Naive thymus-derived CD8-positive, alpha-beta T cell (primary cell): ENCODE results near the gene PRPF6. TPM values are rescaled to one million over a fixed set of nuclear protein-coding genes. Genes with fewer than 3 reads are reported as not detected.

Experiments
- ATAC-seq, 2 donors: fragments of 150-1000 bp; cut with Tn5 transposase in 1 of 2; sonication (Bioruptor Pico), chemical (Tn5 transposase) in 1 of 2; 1 replicate in 1 of 2; 2 replicates in 1 of 2; pipeline ENCODE4 v1.10.0; 2021; ENCODE audit warnings: mild to moderate bottlenecking in 2 of 2, moderate library complexity in 2 of 2
- POLR2A ChIA-PET: fragments of 350-600 bp; sonication (Branson Sonifier 250); formaldehyde crosslinking; loops from one replicate; lab custom pipeline; 2021; ENCODE audit warnings: antibody characterized with exemption; lab: Charles Lee
- DNase-seq, 10 donors: peaks; one replicate each; pipeline versions ENCODE4 v3.0.0 to v3.0.0-alpha.2; 2020 to 2022
- H3K27ac Mint-ChIP-seq, 10 donors: one replicate each; pipeline ENCODE4 v1.8.0; 2020 to 2022; ENCODE audit warnings: mild to moderate bottlenecking in 10 of 10, mixed read lengths in 10 of 10, moderate library complexity in 4 of 10, inconsistent platforms in 1 of 10
- H3K27me3 Mint-ChIP-seq, 5 donors: one replicate each; pipeline ENCODE4 v1.8.0; 2021 to 2022; ENCODE audit warnings: mixed read lengths in 5 of 5
- H3K36me3 Mint-ChIP-seq, 3 donors: one replicate each; pipeline ENCODE4 v1.8.0; 2020 to 2022; ENCODE audit warnings: mixed read lengths in 3 of 3, mild to moderate bottlenecking in 2 of 3, inconsistent platforms in 1 of 3
- H3K4me1 Mint-ChIP-seq, 4 donors: one replicate each; pipeline ENCODE4 v1.8.0; 2021 to 2022; ENCODE audit warnings: mixed read lengths in 4 of 4
- H3K4me3 Mint-ChIP-seq, 10 donors: one replicate each; pipeline ENCODE4 v1.8.0; 2020 to 2022; ENCODE audit warnings: mild to moderate bottlenecking in 10 of 10, mixed read lengths in 10 of 10, moderate library complexity in 6 of 10, inconsistent platforms in 1 of 10
- H3K9me3 Mint-ChIP-seq, 9 donors: one replicate each; pipeline ENCODE4 v1.8.0; 2020 to 2022; ENCODE audit warnings: mixed read lengths in 9 of 9, mild to moderate bottlenecking in 3 of 9, inconsistent platforms in 1 of 9, moderate library complexity in 1 of 9
- polyA plus RNA-seq, 3 donors: library from polyadenylated mRNA; unstranded; fragments of 300-500 nt; fragmentation: Illumina TruSeq; gene quantifications; one replicate each; pipeline ENCODE4 v1.2.3, GENCODE V29; 2021
- total RNA-seq, 8 experiments: library from RNA in 2 of 8; stranded (reverse) in 2 of 8; gene quantifications; one replicate each; pipeline ENCODE4 v1.2.3 and lab custom pipeline; 2021 to 2026

The PRPF6 gene
- total and polyA plus RNA-seq, 5 experiments from 2014 or later = 67.2 to 110 (median 91.1) TPM

DNA sequence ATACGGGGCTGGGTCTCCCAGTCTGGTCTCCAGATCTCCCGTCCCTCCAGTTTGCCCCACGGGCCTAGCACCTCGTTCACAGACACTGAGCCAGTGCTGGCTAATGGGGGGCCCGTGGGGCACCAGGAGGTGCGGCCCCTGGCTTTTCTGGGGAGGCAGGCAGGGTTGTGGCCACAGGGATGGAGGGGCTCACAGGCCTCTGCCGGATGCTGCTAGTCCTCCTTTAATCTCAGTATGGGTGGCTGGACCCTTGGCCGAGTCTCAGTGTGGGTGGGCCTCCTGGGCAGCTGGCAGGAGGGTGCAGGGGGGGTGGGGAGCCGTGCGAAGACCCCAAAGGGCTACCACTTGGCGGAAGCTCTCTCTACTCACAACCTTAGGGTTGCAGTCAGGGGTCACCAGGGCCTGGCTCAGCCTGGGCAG is 70.1 kb downstream of the PRPF6 start:
- no peaks in the 10 kb centered on the region for H3K36me3 Mint-ChIP-seq
- POLR2A ChIA-PET = interaction anchor here (7.5 kb wide), 1 partner anchor 11 kb away, joined by 53 read pairs; no protein-coding TSS in a partner anchor
- peaks cover 0 to 62% (median 18%) of the 10 kb centered on the region in 5 donors for H3K27me3 Mint-ChIP-seq
- H3K4me3 Mint-ChIP-seq = peak overlapping the region in 2 of 10 donors; percentile 8 to 45
- H3K4me1 Mint-ChIP-seq = peaks cover 12 to 22% (median 15%) of the 10 kb centered on the region in 4 donors
- ATAC-seq (no peak), DNase-seq (no peak)
- H3K27ac Mint-ChIP-seq = no peak overlapping the region
- no peaks in the 10 kb centered on the region for H3K9me3 Mint-ChIP-seq

- POLR2A ChIA-PET = interaction anchor here (1.8 to 7.5 kb wide), 3 partner anchors 8 to 12 kb away, joined by 4 to 53 read pairs (median 5); partner anchors contain the start of gene TCEA2
- Mint-ChIP-seq H3K9me3 (no peaks in the 10 kb centered on the region), H3K4me3 (no peak overlapping the region), H3K4me1 (peaks cover 7 to 15% (median 11%) of the 10 kb centered on the region in 4 donors), H3K27me3 (peaks cover 0 to 55% (median 13%) of the 10 kb centered on the region in 5 donors), H3K27ac (no peak overlapping the region), H3K36me3 (no peaks in the 10 kb centered on the region)
- DNase-seq = no peak
- no peak for ATAC-seq
These were observed 70.8 kb downstream of the PRPF6 start for GRCh38 chr20:64051561-64052325.

GRCh38 chr20:64052326-64052722 is 71.4 kb downstream of the PRPF6 start:
- ATAC-seq (no peak), DNase-seq (no peak)
- Mint-ChIP-seq H3K27me3 (peaks cover 0 to 49% (median 10%) of the 10 kb centered on the region in 5 donors), H3K4me3 (no peak overlapping the region), H3K4me1 (peaks cover 5 to 16% (median 10%) of the 10 kb centered on the region in 4 donors), H3K9me3 (no peaks in the 10 kb centered on the region), H3K36me3 (no peaks in the 10 kb centered on the region), H3K27ac (no peak overlapping the region)
- POLR2A ChIA-PET = interaction anchor here (1.8 to 7.5 kb wide), 3 partner anchors 8 to 12 kb away, joined by 4 to 53 read pairs (median 5); partner anchors contain the start of gene TCEA2

- H3K36me3 Mint-ChIP-seq = no peaks in the 10 kb centered on the region
- H3K27me3 Mint-ChIP-seq = peaks cover 0 to 44% (median 8%) of the 10 kb centered on the region in 5 donors
- DNase-seq (no peak), ATAC-seq (no peak)
- POLR2A ChIA-PET = interaction anchor here (0.9 to 7.5 kb wide), 4 partner anchors 9 to 74 kb away, joined by 3 to 53 read pairs (median 4); partner anchors contain the start of genes SAMD10 and TCEA2
- no peaks in the 10 kb centered on the region for H3K9me3 Mint-ChIP-seq
- peak overlapping the region in 3 of 10 donors; percentile 8 to 68 (median 10) for H3K4me3 Mint-ChIP-seq
- H3K27ac Mint-ChIP-seq = peak overlapping the region in 2 of 10 donors; percentile 22 to 35
- peaks cover 6 to 22% (median 16%) of the 10 kb centered on the region in 4 donors for H3K4me1 Mint-ChIP-seq
These were observed 72.3 kb downstream of the PRPF6 start for GRCh38 chr20:64052987-64053840.

- H3K4me1 Mint-ChIP-seq = peaks cover 8 to 23% (median 18%) of the 10 kb centered on the region in 4 donors
- H3K4me3 Mint-ChIP-seq = peak overlapping the region in 2 of 10 donors; percentile 8 to 10
- peaks cover 0 to 42% (median 8%) of the 10 kb centered on the region in 5 donors for H3K27me3 Mint-ChIP-seq
- ATAC-seq (no peak), DNase-seq (no peak)
- H3K36me3 Mint-ChIP-seq = no peaks in the 10 kb centered on the region
- POLR2A ChIA-PET = interaction anchor here (0.9 to 7.5 kb wide), 3 partner anchors 10 to 75 kb away, joined by 3 to 53 read pairs (median 5); partner anchors contain the start of gene SAMD10
- H3K9me3 Mint-ChIP-seq = no peaks in the 10 kb centered on the region
- peak overlapping the region in 1 of 10 donors; percentile 34 for H3K27ac Mint-ChIP-seq
These were observed 73.1 kb downstream of the PRPF6 start for GRCh38 chr20:64053841-64054661.

GRCh38 chr20:64055396-64055892 is 74.5 kb downstream of the PRPF6 start:
- POLR2A ChIA-PET = interaction anchor here (7.5 kb wide), 1 partner anchor 15 kb away, joined by 53 read pairs; no protein-coding TSS in a partner anchor
- Mint-ChIP-seq H3K9me3 (no peaks in the 10 kb centered on the region), H3K4me3 (no peak overlapping the region), H3K36me3 (no peaks in the 10 kb centered on the region), H3K27ac (no peak overlapping the region), H3K4me1 (peaks cover 7 to 23% (median 14%) of the 10 kb centered on the region in 4 donors), H3K27me3 (peaks cover 0 to 36% (median 8%) of the 10 kb centered on the region in 5 donors)
- ATAC-seq = no peak
- DNase-seq = no peak

GRCh38 chr20:64055893-64056638 is 75.1 kb downstream of the PRPF6 start:
- H3K27me3 Mint-ChIP-seq = peaks cover 0 to 29% (median 8%) of the 10 kb centered on the region in 5 donors
- peaks cover 7 to 23% (median 13%) of the 10 kb centered on the region in 4 donors for H3K4me1 Mint-ChIP-seq
- ATAC-seq = no peak
- no peak overlapping the region for H3K4me3 Mint-ChIP-seq
- no peak for DNase-seq
- H3K9me3 Mint-ChIP-seq = no peaks in the 10 kb centered on the region
- POLR2A ChIA-PET = interaction anchor here (1.9 to 4.9 kb wide), 2 partner anchors 16 to 22 kb away, joined by 8 to 49 read pairs; partner anchors contain the start of gene RGS19
- H3K27ac Mint-ChIP-seq = no peak overlapping the region
- no peaks in the 10 kb centered on the region for H3K36me3 Mint-ChIP-seq

DNA sequence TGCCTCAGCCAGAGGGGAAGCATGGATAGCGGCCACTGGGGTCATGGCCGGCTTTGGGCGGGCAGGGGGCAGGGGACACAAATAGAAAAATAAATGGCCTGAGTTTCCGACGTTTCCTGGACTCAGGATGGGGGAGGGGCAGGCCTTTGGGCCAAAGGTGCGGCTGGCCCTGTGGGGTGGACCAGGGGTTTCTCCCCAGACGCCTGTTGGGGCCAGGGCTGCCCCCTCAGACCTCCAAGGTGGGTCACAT is 75.6 kb downstream of the PRPF6 start:
- POLR2A ChIA-PET = interaction anchor here (1.9 to 4.9 kb wide), 2 partner anchors 16 to 22 kb away, joined by 8 to 49 read pairs; partner anchors contain the start of gene RGS19
- H3K36me3 Mint-ChIP-seq = no peaks in the 10 kb centered on the region
- H3K27ac Mint-ChIP-seq = peak overlapping the region in 1 of 10 donors; percentile 68
- H3K4me1 Mint-ChIP-seq = peaks cover 7 to 23% (median 13%) of the 10 kb centered on the region in 4 donors
- no peaks in the 10 kb centered on the region for H3K9me3 Mint-ChIP-seq
- ATAC-seq (no peak), DNase-seq (no peak)
- peak overlapping the region in 1 of 10 donors; percentile 71 for H3K4me3 Mint-ChIP-seq
- H3K27me3 Mint-ChIP-seq = peaks cover 0 to 24% (median 8%) of the 10 kb centered on the region in 5 donors

DNA sequence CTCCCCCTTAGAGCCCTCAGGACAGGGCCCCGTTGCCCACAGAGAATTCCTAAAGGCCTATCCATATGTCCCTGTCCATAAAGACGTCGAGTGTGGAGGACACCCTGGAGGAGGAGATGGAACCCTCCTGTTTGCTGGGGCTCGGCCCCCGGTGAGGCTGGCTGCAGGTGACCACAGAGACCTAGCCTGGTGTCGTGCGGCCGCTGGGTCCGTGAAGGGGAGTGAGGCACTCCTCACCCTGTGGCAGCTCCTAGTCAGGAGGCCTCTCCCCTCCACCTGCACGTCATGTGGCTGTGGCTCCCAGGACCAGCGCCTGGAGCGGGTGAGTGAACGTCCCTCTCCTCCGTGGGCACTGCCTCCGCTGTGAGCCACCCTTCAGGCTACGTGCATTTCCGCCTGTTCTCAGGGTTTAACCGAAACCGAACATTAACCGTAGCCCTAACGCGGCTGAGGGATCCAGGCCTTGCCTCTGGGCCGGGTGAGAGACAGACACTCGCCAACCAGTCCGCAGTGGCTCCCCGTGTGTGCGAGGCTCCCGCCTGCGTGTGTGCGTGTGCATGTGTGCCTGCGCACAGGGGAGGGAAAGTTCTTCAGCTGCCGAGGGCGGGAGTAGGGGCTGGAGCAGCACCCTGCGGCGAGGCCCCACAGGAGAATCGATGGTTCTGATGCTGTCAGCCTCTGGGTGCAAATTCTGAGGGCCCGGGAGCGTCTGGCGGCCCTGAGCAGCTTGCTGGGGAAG is 76.1 kb downstream of the PRPF6 start:
- DNase-seq (no peak), ATAC-seq (peak; percentile 59 to 61)
- POLR2A ChIA-PET = interaction anchor here (0.5 to 4.9 kb wide), 8 partner anchors 12 to 620 kb away, joined by 3 to 49 read pairs (median 4); partner anchors contain the start of genes LIME1, PRPF6, RGS19 and SAMD10
- peak overlapping the region; percentile 15 to 74 (median 64) for H3K4me3 Mint-ChIP-seq
- no peaks in the 10 kb centered on the region for H3K9me3 Mint-ChIP-seq
- peak overlapping the region in 7 of 10 donors; percentile 24 to 71 (median 53) for H3K27ac Mint-ChIP-seq
- H3K36me3 Mint-ChIP-seq = no peaks in the 10 kb centered on the region
- peaks cover 7 to 25% (median 15%) of the 10 kb centered on the region in 4 donors for H3K4me1 Mint-ChIP-seq
- H3K27me3 Mint-ChIP-seq = peaks cover 0 to 19% (median 8%) of the 10 kb centered on the region in 5 donors
